ENCODE data around the gene HYI.

Gene HYI

DNA sequence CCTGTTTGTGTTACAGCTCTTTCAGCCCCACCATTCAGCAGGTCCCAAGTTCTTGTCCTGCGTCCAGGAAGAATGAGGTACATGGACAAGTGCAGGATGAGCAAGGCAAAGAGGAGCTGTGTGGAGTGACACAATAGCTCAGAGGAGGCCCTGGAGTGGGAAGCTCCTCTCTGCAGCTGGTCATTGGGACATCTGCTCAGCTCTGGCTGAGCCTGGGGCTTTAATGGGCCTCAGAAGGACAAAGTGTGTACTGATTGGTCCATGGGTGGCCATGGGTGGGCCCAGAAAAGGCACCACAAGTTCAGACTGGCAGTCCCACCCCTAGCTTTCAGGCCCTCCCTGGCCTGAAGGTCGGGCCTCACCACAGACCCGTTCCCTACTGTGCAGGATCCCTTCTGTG lies 14.7 kb upstream of the HYI start:
- TF ChIP-seq, protein P1, sequence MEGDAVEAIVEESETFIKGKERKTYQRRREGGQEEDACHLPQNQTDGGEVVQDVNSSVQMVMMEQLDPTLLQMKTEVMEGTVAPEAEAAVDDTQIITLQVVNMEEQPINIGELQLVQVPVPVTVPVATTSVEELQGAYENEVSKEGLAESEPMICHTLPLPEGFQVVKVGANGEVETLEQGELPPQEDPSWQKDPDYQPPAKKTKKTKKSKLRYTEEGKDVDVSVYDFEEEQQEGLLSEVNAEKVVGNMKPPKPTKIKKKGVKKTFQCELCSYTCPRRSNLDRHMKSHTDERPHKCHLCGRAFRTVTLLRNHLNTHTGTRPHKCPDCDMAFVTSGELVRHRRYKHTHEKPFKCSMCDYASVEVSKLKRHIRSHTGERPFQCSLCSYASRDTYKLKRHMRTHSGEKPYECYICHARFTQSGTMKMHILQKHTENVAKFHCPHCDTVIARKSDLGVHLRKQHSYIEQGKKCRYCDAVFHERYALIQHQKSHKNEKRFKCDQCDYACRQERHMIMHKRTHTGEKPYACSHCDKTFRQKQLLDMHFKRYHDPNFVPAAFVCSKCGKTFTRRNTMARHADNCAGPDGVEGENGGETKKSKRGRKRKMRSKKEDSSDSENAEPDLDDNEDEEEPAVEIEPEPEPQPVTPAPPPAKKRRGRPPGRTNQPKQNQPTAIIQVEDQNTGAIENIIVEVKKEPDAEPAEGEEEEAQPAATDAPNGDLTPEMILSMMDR (IDR thresholded peaks at IDR 0.05): no peak

DNA sequence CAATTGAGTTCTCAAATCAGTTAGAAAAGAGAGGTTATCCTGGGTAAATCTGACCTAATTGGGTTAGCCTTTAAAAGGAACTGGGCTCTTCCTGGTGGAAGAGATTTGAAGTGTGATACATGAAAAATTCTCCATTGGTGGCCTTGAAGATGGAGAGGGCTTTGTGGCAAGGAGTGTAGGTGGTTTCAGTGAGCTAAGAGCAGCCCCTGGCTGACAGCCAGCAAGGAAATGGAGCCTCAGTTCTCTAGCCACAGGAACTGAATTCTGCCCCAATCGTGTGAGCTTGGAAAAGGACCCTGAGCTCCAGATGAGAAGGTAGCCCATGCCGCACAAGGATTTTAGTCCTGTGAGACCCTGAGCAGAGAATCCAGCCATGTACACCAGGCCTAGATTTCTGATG lies 12.7 kb upstream of the HYI start:
- TF ChIP-seq, protein P1 (IDR thresholded peaks at IDR 0.05): no peak

GRCh38 chr1:43465505-43466067 lies 11.9 kb upstream of the HYI start:
- TF ChIP-seq, protein P1 (IDR thresholded peaks at IDR 0.05): no peak

DNA sequence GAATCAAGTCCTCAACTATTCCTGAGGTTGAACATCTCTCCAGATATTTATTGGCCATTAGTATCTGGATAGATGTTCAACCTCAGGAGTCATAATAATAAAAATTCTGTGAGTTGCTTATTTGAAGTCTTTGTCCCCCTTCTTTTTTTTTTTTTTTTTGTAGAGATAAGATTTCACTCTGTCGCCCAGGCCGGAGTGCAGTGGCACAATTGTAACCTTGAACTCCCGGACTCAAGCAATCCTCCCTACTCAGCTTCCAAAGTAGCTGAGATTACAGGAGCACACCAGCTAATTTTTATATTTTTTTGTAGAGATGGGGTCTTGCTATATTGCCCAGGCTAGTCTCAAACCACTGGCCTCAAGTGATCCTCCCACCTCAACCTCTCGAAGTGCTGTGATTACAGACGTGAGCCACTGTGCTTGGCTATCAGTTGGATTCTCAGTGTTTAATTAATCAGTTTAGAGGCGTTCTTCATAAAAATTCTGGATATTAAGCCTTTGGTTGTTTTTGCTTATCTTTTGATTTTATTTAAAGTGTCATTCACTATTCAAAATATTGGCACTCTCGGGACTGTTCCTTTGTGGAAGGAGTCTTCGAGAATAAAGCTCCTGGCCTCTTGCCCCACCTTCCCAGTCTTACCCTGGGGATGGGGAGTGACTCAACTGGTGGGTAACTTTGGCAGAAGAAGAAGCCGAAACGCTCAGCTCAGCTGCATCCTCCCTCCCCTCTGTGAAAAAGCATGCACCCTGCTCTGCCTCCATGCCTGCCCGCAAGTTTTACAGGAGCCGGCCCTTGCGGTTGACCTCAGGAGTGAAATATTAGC lies 11.2 kb upstream of the HYI start:
- TF ChIP-seq, protein P1 (IDR thresholded peaks at IDR 0.05): no peak

DNA sequence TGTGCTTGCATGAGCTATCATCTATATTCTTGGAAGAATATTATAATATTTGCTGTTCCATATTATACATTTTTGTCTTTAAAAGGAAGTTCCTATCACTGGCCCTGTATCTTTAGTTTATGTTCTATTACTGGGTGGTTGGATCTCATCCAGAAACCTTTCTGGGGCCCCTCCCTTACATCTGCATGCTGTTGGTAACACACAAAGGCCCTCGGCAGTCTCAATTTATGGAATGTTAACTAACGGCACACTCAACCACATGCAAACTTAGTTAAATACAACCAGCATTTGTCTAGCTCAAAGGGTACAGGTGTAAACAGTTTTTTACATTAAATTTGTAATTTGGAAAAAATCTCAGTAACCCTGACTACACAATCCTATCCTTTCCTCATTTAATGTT lies 9.7 kb upstream of the HYI start:
- TF ChIP-seq, protein P1 (IDR thresholded peaks at IDR 0.05): no peak

GRCh38 chr1:43460988-43461693 lies 7.4 kb upstream of the HYI start:
- TF ChIP-seq, protein P1 (IDR thresholded peaks at IDR 0.05): no peak

DNA sequence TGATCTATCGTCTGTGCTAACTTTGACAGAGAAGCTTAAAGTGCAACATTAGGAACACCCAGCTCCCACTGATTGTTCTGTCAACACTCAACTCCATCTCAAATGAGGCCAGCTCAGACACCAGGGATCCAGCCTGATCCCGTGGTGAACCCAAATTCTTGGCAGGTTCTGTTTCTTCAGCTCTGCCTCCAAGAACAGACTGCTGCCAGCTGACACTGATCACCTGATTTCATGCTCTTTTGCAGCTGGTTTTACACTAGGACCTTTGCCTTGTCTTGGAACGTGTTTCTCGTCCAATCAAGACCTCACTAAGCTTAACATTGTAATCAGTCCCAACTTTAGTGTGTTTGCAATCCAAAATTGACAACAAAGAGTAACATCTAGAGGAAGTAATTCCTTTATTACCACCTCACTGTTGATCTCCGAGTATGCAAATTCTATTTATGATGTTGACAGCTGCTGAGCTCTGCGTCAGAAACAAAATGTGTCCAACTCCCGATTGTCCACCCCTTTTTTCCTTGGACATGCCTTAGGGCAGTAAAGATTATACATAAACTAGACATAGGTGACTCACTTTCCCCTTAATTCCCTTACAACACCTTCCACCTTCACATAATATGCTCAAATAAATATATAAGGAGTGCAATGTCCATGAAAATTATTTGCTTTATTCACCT lies 1.6 kb upstream of the HYI start:
- TF ChIP-seq, protein P1 (IDR thresholded peaks at IDR 0.05): no peak
